Measurements from ENCODE around the gene TUFT1. TPM values are rescaled to one million over a fixed set of nuclear protein-coding genes. Genes with fewer than 3 reads are reported as not detected.
A peak's percentile ranks its signal among the peaks of the same experiment; 100 is the strongest.

TUFT1 gene
- total and polyA plus RNA-seq, 2 donors from 2014 or later = 8.9 to 12.9 TPM

GRCh38 chr1:151611832-151612500, 71.9 kb downstream of the TUFT1 start, which contains the start of gene SNX27:
TSS of gene SNX27 (plus strand) at chr1:151612050. CDS start at chr1:151612202, 152 bp downstream.
- Histone ChIP-seq H3K27me3 (ENCODE audit: control insufficient read depth, insufficient read depth, low read length) (no peaks in the 10 kb centered on the region), H3K4me3 (ENCODE audit: low read length in 3 of 3) (peak within 1 kb of the TSS; percentile 85 to 94 (median 93)), H3K36me3 (ENCODE audit: control insufficient read depth in 2 of 3, insufficient read depth in 3 of 3, low read length in 3 of 3) (no peaks in the 10 kb centered on the region), H3K27ac (ENCODE audit: low read depth in 2 of 2, low read length in 2 of 2) (peak within 1 kb of the TSS; percentile 76 to 88), H3K9me3 (ENCODE audit: control insufficient read depth in 2 of 3, insufficient read depth in 1 of 3, low read length in 3 of 3) (no peaks in the 10 kb centered on the region), H3K4me1 (ENCODE audit: control insufficient read depth in 2 of 3, insufficient read depth in 2 of 3, low read depth in 1 of 3, low read length in 3 of 3) (peaks cover 0 to 11% (median 9%) of the 10 kb centered on the region in 3 donors), H3K9ac (ENCODE audit: low read length in 3 of 3) (peak within 1 kb of the TSS; percentile 63 to 84 (median 73))
- TF ChIP-seq CTCF (IDR thresholded peaks at IDR 0.05; ENCODE audit: borderline replicate concordance, extremely low read depth, insufficient read depth) = no peak
- peak; percentile 96 to 98 (median 97) for DNase-seq
- intact Hi-C loops (cut with DNase I) = no loop called here
- FAIRE-seq = no peak

GRCh38 chr1:151612501-151613281, 72.6 kb downstream of the TUFT1 start:
- no peaks in the 10 kb centered on the region for H3K27me3 ChIP-seq (ENCODE audit: control insufficient read depth, insufficient read depth, low read length)
- FAIRE-seq (no peak), DNase-seq (peak; percentile 33 to 83 (median 61))
- H3K36me3 ChIP-seq (ENCODE audit: control insufficient read depth in 2 of 3, insufficient read depth in 3 of 3, low read length in 3 of 3) = no peaks in the 10 kb centered on the region
- no peak for TF ChIP-seq CTCF (IDR thresholded peaks at IDR 0.05; ENCODE audit: borderline replicate concordance, extremely low read depth, insufficient read depth)
- peak overlapping the region; percentile 63 to 84 (median 73) for H3K9ac ChIP-seq (ENCODE audit: low read length in 3 of 3)
- H3K4me3 ChIP-seq (ENCODE audit: low read length in 3 of 3) = peak overlapping the region; percentile 85 to 94 (median 93)
- H3K9me3 ChIP-seq (ENCODE audit: control insufficient read depth in 2 of 3, insufficient read depth in 1 of 3, low read length in 3 of 3) = no peaks in the 10 kb centered on the region
- peak overlapping the region; percentile 76 to 88 for H3K27ac ChIP-seq (ENCODE audit: low read depth in 2 of 2, low read length in 2 of 2)
- intact Hi-C loops (cut with DNase I) = no loop called here
- H3K4me1 ChIP-seq (ENCODE audit: control insufficient read depth in 2 of 3, insufficient read depth in 2 of 3, low read depth in 1 of 3, low read length in 3 of 3) = peaks cover 0 to 11% (median 9%) of the 10 kb centered on the region in 3 donors

- DNase-seq (peak in 3 of 5 donors; percentile 30 to 42 (median 30)), FAIRE-seq (no peak)
- no peaks in the 10 kb centered on the region for H3K36me3 ChIP-seq (ENCODE audit: control insufficient read depth in 2 of 3, insufficient read depth in 3 of 3, low read length in 3 of 3)
- peak overlapping the region; percentile 85 to 94 (median 93) for H3K4me3 ChIP-seq (ENCODE audit: low read length in 3 of 3)
- no peaks in the 10 kb centered on the region for H3K9me3 ChIP-seq (ENCODE audit: control insufficient read depth in 2 of 3, insufficient read depth in 1 of 3, low read length in 3 of 3)
- no peaks in the 10 kb centered on the region for H3K27me3 ChIP-seq (ENCODE audit: control insufficient read depth, insufficient read depth, low read length)
- intact Hi-C loops (cut with DNase I) = no loop called here
- peak overlapping the region; percentile 63 to 84 (median 73) for H3K9ac ChIP-seq (ENCODE audit: low read length in 3 of 3)
- H3K4me1 ChIP-seq (ENCODE audit: control insufficient read depth in 2 of 3, insufficient read depth in 2 of 3, low read depth in 1 of 3, low read length in 3 of 3) = peaks cover 0 to 11% (median 9%) of the 10 kb centered on the region in 3 donors
- peak overlapping the region in 1 of 2 donors; percentile 88 for H3K27ac ChIP-seq (ENCODE audit: low read depth in 2 of 2, low read length in 2 of 2)
- no peak for TF ChIP-seq CTCF (IDR thresholded peaks at IDR 0.05; ENCODE audit: borderline replicate concordance, extremely low read depth, insufficient read depth)
Observed at GRCh38 chr1:151613282-151613780, 73.2 kb downstream of the TUFT1 start.
